Left lobe of liver (tissue), 2 donors: Measurements from ENCODE around the gene VPS13C. TPM values are rescaled to one million over a fixed set of nuclear protein-coding genes. Genes with fewer than 3 reads are reported as not detected.

Experiments used
- ATAC-seq: fragments of 200-7000 bp; cut with Tn5 transposase; one replicate; pipeline ENCODE4 v1.9.1; 2020; ENCODE audit warnings: mild to moderate bottlenecking, moderate library complexity
- DNase-seq: peaks from one replicate; pipeline ENCODE4 v3.0.0-alpha.2; 2020; ENCODE audit warnings: low spot score
- total RNA-seq: library from RNA; stranded (reverse); gene quantifications from one replicate; pipeline ENCODE4 v1.2.1, GENCODE V29; 2021
- donor health status: DM: no; HTN: no; CAD: no; lungs with moderate emphysema.
- donor health status: DM: no; HTN: yes; CAD: no.

The VPS13C gene
- total RNA-seq, 1 donor from 2014 or later, result 18.7 TPM

GRCh38 chr15:62079594-62079993 is 19.3 kb upstream of the VPS13C start:
- ATAC-seq (no peak), DNase-seq (no peak)

- DNase-seq, result no peak
- no peak for ATAC-seq
These were observed 15.5 kb upstream of the VPS13C start for GRCh38 chr15:62075595-62076277.

- DNase-seq, result no peak
- ATAC-seq, result peak; percentile 43
These were observed 11.6 kb upstream of the VPS13C start for GRCh38 chr15:62071711-62072308.

GRCh38 chr15:62069551-62069950 is 9.3 kb upstream of the VPS13C start:
- DNase-seq, result no peak
- ATAC-seq, result no peak

GRCh38 chr15:62068810-62069167 is 8.5 kb upstream of the VPS13C start:
- ATAC-seq, result no peak
- DNase-seq, result no peak

GRCh38 chr15:62068071-62068809 is 8.0 kb upstream of the VPS13C start:
- peak; percentile 65 for DNase-seq
- ATAC-seq, result peak; percentile 69

GRCh38 chr15:62067448-62068044 is 7.3 kb upstream of the VPS13C start:
- ATAC-seq, result peak; percentile 15
- DNase-seq, result peak; percentile 55

GRCh38 chr15:62066663-62067447 is 6.6 kb upstream of the VPS13C start, which contains the start of gene C2CD4A:
Gene C2CD4A (plus strand): TSS chr15:62066977. CDS start chr15:62067614, 637 bp downstream.
- ATAC-seq (peak; percentile 89), DNase-seq (peak; percentile 91)

GRCh38 chr15:62063825-62064635 is 3.8 kb upstream of the VPS13C start:
- DNase-seq (no peak), ATAC-seq (no peak)

GRCh38 chr15:62060896-62061280 is 641 bp upstream of the VPS13C start:
- ATAC-seq, result no peak
- DNase-seq, result no peak

- ATAC-seq (peak; percentile 66), DNase-seq (no peak)
These were observed 483 bp downstream of the VPS13C start for GRCh38 chr15:62059816-62060112.

- no peak for DNase-seq
These were observed 985 bp downstream of the VPS13C start for GRCh38 chr15:62059108-62059815.

GRCh38 chr15:62058327-62059028 is 1.8 kb downstream of the VPS13C start:
- no peak for DNase-seq
- no peak for ATAC-seq

More at GRCh38 chr15:62059108-62059815, 985 bp downstream of the VPS13C start:
- no peak for ATAC-seq

GRCh38 chr15:62057341-62057980 is 2.8 kb downstream of the VPS13C start:
- DNase-seq, result no peak
- no peak for ATAC-seq

GRCh38 chr15:62054979-62055378 is 5.3 kb downstream of the VPS13C start:
- ATAC-seq (no peak), DNase-seq (no peak)

GRCh38 chr15:62053439-62054085 is 6.7 kb downstream of the VPS13C start:
- ATAC-seq (peak; percentile 71), DNase-seq (no peak)

- ATAC-seq, result peak; percentile 47
- DNase-seq, result no peak
These were observed 7.5 kb downstream of the VPS13C start for GRCh38 chr15:62052713-62053112.

- ATAC-seq (no peak), DNase-seq (no peak)
These were observed 9.1 kb downstream of the VPS13C start for GRCh38 chr15:62051166-62051565.
